ENCODE measurements around the gene TCOF1.

DNA sequence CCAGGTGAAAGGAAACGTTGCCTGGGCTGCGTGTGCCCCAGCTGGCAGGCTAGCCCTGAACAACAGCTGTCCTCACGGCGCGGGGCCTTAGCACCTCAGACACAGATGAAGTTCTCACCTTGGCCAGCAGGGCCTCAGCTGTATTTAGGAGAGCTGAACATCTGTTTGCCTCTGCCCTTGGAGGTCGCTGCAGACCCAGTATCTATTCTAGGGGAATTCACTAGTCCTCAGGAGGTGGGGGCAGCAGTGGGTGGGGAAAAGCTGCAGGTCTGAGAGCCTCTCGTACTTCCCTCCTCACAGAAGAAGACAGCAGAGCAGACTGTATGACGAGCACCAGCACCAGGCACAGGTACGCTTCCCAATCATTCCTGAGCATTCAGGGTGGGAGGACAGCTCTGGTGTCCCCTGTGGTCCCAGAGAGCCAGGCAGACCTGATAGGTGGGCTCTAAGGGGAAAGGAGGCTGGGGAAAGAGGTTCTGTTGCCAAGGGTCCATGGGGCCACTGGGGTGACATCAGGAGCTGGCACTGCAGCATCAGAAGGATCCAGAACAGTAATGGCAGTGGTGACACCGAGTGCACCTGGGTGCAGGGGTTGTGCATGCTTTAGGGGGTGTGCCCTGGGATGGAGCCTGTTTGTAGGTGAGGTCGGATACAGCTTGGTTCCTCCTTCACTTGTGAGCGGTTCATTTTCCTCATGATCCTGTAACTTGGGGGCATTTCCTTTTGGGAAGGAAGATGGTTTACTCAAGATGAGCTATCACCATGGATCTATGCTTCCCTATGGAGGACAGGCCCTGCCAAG, 41.4 kb downstream of the TCOF1 start:
- TF ChIP-seq POLR2A (IDR thresholded peaks at IDR 0.05; ENCODE audit: low read length), result no peak
- no peak for TF ChIP-seq GATA1 (IDR thresholded peaks at IDR 0.05; ENCODE audit: low read depth, low read length)

All from erythroblast (primary cell).